Lower leg skin (tissue), 4 donors: ENCODE results near the gene PDK2. TPM values are rescaled to one million over a fixed set of nuclear protein-coding genes. Genes with fewer than 3 reads are reported as not detected.

ENCODE experiments used
- DNase-seq, 2 donors: peaks; one replicate each; pipeline ENCODE4 v3.0.0-alpha.2; 2019; ENCODE audit warnings: low spot score in 2 of 2
- H3K4me3 ChIP-seq: fragments of 200-600 bp; sonication (generic); 2 replicates; pipeline ENCODE4 v1.5.1; 2017; ENCODE audit warnings: mild to moderate bottlenecking, low read depth; ENCODE audit not compliant: poor library complexity, severe bottlenecking
- POLR2A ChIP-seq, 2 donors: fragments of 450-650 bp; IDR thresholded peaks; one replicate each; pipeline ENCODE4 v1.6.1; 2016 to 2017; ENCODE audit warnings: antibody characterized with exemption in 2 of 2, mild to moderate bottlenecking in 1 of 2, moderate library complexity in 1 of 2
- WGBS, 2 donors: methylation state at CpG; one replicate each; pipeline ENCODE4 v1.1.5; 2018; 5-methylcytosine and 5-hydroxymethylcytosine counted together
- intact Hi-C: fragments of 100-400 bp; cut with DNase I; formaldehyde crosslinking; loops from one replicate; pipeline ENCODE4 v1.15.0; 2023; ENCODE audit warnings: low total_unique reads
- total RNA-seq, 4 donors: library from RNA; depleted of rRNA; stranded (reverse); fragments of >200 nt; gene quantifications; one replicate each; pipeline ENCODE4 v1.1.0, GENCODE V29; 2016
- TF ChIP-seq, protein P1 (sequence below), 3 donors: fragments of 450-650 bp; IDR thresholded peaks; one replicate each; pipeline ENCODE4 v1.5.1; 2016; ENCODE audit warnings: antibody characterized with exemption in 3 of 3, mild to moderate bottlenecking in 3 of 3, moderate library complexity in 2 of 3

Gene PDK2
- total RNA-seq, 4 donors from 2014 or later, result 35.6 to 86.6 (median 57.0) TPM

DNA sequence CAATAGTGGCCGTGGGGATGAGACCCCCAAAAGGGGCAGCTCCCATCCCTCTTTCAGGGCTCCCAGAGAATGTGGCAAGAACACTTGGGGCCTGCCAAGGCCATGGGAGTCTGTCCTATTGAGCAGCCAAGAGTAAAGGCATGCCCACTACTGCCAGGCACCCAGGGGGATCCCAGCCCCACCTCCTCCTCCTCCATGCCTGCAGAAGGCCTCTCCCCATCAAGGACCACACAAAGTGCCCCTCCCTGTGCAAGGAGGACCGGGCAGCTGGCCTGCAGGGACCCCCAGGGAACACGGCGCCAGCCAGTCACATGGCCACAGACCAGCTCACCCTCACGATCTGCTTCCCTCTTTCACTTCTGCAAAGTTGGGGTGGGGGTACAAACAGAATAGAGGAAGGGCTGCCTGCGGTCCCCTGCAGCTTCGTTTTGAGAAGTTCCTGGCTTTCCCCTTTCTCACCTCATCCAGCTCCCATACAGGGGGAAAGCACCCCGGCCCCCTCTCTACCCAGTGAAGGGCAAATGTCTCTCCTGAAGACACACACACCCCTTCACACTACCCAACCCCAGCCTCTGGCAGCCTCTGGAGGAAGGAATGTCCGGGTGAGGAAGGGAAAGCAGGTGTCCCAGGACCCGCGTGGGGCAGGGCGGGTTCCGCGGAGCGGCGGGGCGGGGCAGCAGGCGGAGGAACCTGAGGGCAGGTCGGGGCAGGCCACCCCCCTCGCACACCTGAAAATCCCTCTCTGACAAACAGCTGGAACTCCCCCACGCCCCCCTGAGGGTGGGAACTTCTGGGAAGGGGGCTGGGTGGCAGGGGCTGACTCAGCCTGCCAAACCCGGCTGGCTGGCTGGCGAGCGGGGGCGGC, 53.3 kb downstream of the PDK2 start:
- intact Hi-C loops, result no loop called here

GRCh38 chr17:50149091-50149416, 53.9 kb downstream of the PDK2 start:
- intact Hi-C loops, result no loop called here
- H3K4me3 ChIP-seq, result peak overlapping the region; percentile 77
- DNase-seq, result peak in 1 of 2 donors; percentile 89
- no peak for TF ChIP-seq POLR2A (IDR thresholded peaks at IDR 0.05)
- TF ChIP-seq, protein P1, sequence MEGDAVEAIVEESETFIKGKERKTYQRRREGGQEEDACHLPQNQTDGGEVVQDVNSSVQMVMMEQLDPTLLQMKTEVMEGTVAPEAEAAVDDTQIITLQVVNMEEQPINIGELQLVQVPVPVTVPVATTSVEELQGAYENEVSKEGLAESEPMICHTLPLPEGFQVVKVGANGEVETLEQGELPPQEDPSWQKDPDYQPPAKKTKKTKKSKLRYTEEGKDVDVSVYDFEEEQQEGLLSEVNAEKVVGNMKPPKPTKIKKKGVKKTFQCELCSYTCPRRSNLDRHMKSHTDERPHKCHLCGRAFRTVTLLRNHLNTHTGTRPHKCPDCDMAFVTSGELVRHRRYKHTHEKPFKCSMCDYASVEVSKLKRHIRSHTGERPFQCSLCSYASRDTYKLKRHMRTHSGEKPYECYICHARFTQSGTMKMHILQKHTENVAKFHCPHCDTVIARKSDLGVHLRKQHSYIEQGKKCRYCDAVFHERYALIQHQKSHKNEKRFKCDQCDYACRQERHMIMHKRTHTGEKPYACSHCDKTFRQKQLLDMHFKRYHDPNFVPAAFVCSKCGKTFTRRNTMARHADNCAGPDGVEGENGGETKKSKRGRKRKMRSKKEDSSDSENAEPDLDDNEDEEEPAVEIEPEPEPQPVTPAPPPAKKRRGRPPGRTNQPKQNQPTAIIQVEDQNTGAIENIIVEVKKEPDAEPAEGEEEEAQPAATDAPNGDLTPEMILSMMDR (IDR thresholded peaks at IDR 0.05), result no peak
- 0 to 1% methylated on average over 7 to 30 of the region's 30 CpGs for WGBS, 2 donors

More for the DNA sequence above, 53.3 kb downstream of the PDK2 start:
- 1 to 2% methylated on average over 16 to 23 of the region's 25 CpGs for WGBS, 2 donors
- peak overlapping the region; percentile 77 for H3K4me3 ChIP-seq
- TF ChIP-seq, protein P1 (IDR thresholded peaks at IDR 0.05), result no peak
- no peak for TF ChIP-seq POLR2A (IDR thresholded peaks at IDR 0.05)
- DNase-seq, result peak in 1 of 2 donors; percentile 93

GRCh38 chr17:50149417-50150353, 54.5 kb downstream of the PDK2 start:
- intact Hi-C loops, result no loop called here
- no peak for DNase-seq
- TF ChIP-seq, protein P1 (IDR thresholded peaks at IDR 0.05), result no peak
- TF ChIP-seq POLR2A (IDR thresholded peaks at IDR 0.05), result no peak
- peak overlapping the region; percentile 77 for H3K4me3 ChIP-seq
- 1% methylated on average over 24 to 69 of the region's 123 CpGs for WGBS, 2 donors

DNA sequence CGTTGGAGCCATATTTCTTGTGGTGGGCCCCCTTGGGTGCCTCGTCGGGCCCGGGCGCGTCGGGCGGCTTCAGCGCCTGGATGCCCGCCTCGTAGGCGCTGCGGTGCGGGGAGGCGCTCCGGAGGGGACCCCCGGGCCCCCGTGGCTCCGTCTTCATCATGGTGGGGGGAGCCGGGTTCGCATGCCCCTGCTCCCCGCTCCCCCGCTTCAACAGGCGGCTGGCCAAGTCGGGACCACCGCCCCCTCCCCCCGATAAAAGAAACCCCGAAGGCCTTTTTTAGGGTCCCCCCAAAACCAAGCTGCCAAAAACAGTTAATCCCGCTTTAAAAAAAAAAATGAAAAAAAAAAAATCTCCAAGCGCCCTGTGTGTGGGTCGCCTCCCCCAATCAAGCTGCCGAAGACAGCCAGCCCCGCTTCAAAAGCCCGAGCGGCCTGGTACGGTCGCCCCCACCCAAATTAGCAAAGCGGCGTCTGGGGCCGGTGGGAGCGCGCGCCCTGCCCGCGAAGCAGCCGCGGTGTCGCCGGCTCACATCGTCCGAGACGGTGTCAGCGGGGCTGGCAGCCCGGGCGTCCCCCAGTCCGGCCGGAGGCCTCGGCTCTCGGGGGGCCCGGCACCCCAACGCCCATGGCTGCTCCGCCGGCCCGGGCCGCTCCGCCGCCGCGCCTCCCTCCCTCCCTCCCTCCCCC, 55.3 kb downstream of the PDK2 start, which contains the start of gene PPP1R9B:
TSS of gene PPP1R9B (minus strand) at position 324 of the 687 bp plus-strand sequence. CDS start at position 160, 164 bp downstream.
- DNase-seq, result no peak
- intact Hi-C loops, result no loop called here
- 0% methylated on average over 42 to 50 of the region's 69 CpGs for WGBS, 2 donors

More for the DNA sequence above, 55.3 kb downstream of the PDK2 start, which contains the start of gene PPP1R9B:
- H3K4me3 ChIP-seq, result peak within 1 kb of the TSS; percentile 77
- TF ChIP-seq, protein P1 (IDR thresholded peaks at IDR 0.05), result no peak
- no peak for TF ChIP-seq POLR2A (IDR thresholded peaks at IDR 0.05)
